A549 (cell line): Measurements from ENCODE around the gene HRCT1. TPM values are rescaled to one million over a fixed set of nuclear protein-coding genes. Genes with fewer than 3 reads are reported as not detected.

ENCODE experiments used
- ATAC-seq, 2 experiments: fragments of 200-7000 bp in 1 of 2; fragments of >200 bp in 1 of 2; cut with Nextera tagmentation in 1 of 2; cut with Tn5 transposase in 1 of 2; 3 replicates each; pipeline versions ENCODE4 v1.8.0 to v1.9.1; 2018 to 2020; ENCODE audit warnings: mild to moderate bottlenecking in 1 of 2, moderate library complexity in 1 of 2
- CTCF ChIA-PET: fragments of 300-600 bp; sonication (Branson Sonifier 250); formaldehyde crosslinking; extraction: SDS; loops from one replicate; lab custom pipeline; 2021; ENCODE audit warnings: antibody characterized with exemption, inconsistent platforms; lab: Yijun Ruan, JAX
- POLR2A ChIA-PET: fragments of 350-600 bp; formaldehyde crosslinking; extraction: SDS; loops from one replicate; lab custom pipeline; 2021; ENCODE audit warnings: antibody characterized with exemption, inconsistent platforms; lab: Yijun Ruan, JAX
- DNase-seq, 2 experiments: peaks; one replicate each; pipeline versions ENCODE4 v3.0.0 to v3.0.0-alpha.2; 2011 to 2016; ENCODE audit warnings: low read depth in 1 of 2, low spot score in 1 of 2
- FAIRE-seq: peaks from 2 replicates; lab custom pipeline; 2011; peaks lifted over from hg19 to GRCh38; lab: Jason Lieb, UNC
- H3K27ac ChIP-seq, 2 experiments: fragments of >200 bp; sonication (Bioruptor Twin); formaldehyde crosslinking; 3 replicates each; pipeline ENCODE4 v1.5.1; 2016 to 2017
- H3K4me1 ChIP-seq: fragments of >200 bp; sonication (Bioruptor Twin); formaldehyde crosslinking; 3 replicates; pipeline ENCODE4 v1.6.1; 2016
- H3K4me2 ChIP-seq: fragments of >200 bp; sonication (Bioruptor Twin); formaldehyde crosslinking; 3 replicates; pipeline ENCODE4 v1.6.1; 2016
- H3K4me3 ChIP-seq: fragments of >200 bp; sonication (Bioruptor Twin); formaldehyde crosslinking; 3 replicates; pipeline ENCODE4 v1.5.1; 2016
- H3K9me3 ChIP-seq: fragments of >200 bp; sonication (Bioruptor Twin); formaldehyde crosslinking; 3 replicates; pipeline ENCODE4 v1.6.1; 2016
- CBX8 ChIP-seq: fragments of 200-600 bp; sonication (generic); IDR thresholded peaks from 2 replicates; pipeline ENCODE4 v1.6.1; 2016
- CTCF ChIP-seq: fragments of >200 bp; sonication (Bioruptor Twin); formaldehyde crosslinking; IDR thresholded peaks from 3 replicates; pipeline ENCODE4 v1.5.1; 2016
- E2F6 ChIP-seq: IDR thresholded peaks from 2 replicates; pipeline ENCODE4 v1.6.1; 2012; ENCODE audit warnings: low read depth, borderline replicate concordance
- EHF ChIP-seq: fragments of 250-450 bp; sonication (Bioruptor Pico); IDR thresholded peaks from 2 replicates; pipeline ENCODE4 v1.5.0; 2020; ENCODE audit warnings: mild to moderate bottlenecking
- HMGXB4 ChIP-seq: fragments of 250-450 bp; sonication (Bioruptor Pico); IDR thresholded peaks from 2 replicates; pipeline ENCODE4 v1.5.0; 2021; ENCODE audit warnings: mild to moderate bottlenecking, moderate library complexity, borderline replicate concordance
- HOXB5 ChIP-seq: fragments of 250-450 bp; sonication (Bioruptor Pico); IDR thresholded peaks from 2 replicates; pipeline ENCODE4 v1.5.0; 2020; ENCODE audit warnings: mild to moderate bottlenecking, moderate library complexity
- MAX ChIP-seq: IDR thresholded peaks from 2 replicates; pipeline ENCODE4 v1.6.1; 2012
- PHF8 ChIP-seq: fragments of 200-600 bp; sonication (generic); IDR thresholded peaks from 2 replicates; pipeline ENCODE4 v1.6.1; 2016; ENCODE audit warnings: low read depth, mild to moderate bottlenecking, antibody characterized with exemption, moderate library complexity, borderline replicate concordance
- RAD21 ChIP-seq, 2 experiments: fragments of >200 bp in 1 of 2; sonication (Bioruptor Twin) in 1 of 2; formaldehyde crosslinking in 1 of 2; IDR thresholded peaks in 1 of 2; conservative IDR thresholded peaks in 1 of 2; 2 replicates in 1 of 2; 3 replicates in 1 of 2; pipeline ENCODE4 v1.6.1; 2012 to 2018; ENCODE audit warnings: inconsistent platforms in 1 of 2
- REST ChIP-seq: fragments of 200-600 bp; sonication (generic); IDR thresholded peaks from 2 replicates; pipeline ENCODE4 v1.6.1; 2016; ENCODE audit warnings: antibody characterized with exemption, mild to moderate bottlenecking, moderate library complexity
- RFX5 ChIP-seq: fragments of 450-650 bp; IDR thresholded peaks from 2 replicates; pipeline ENCODE4 v1.7.1; 2014; ENCODE audit warnings: antibody characterized with exemption, mild to moderate bottlenecking, moderate library complexity
- SMC3 ChIP-seq: fragments of >200 bp; sonication (Bioruptor Twin); formaldehyde crosslinking; IDR thresholded peaks from 3 replicates; pipeline ENCODE4 v1.6.1; 2018; ENCODE audit warnings: inconsistent platforms
- TP53 ChIP-seq: fragments of 250-450 bp; sonication (Bioruptor Pico); IDR thresholded peaks from 2 replicates; pipeline ENCODE4 v1.5.0; 2021; ENCODE audit warnings: mild to moderate bottlenecking, moderate library complexity
- WGBS: methylation state at CpG from one replicate; pipeline ENCODE4 v1.1.6; 2017; ENCODE audit errors: missing lambda C conversion rate; 5-methylcytosine and 5-hydroxymethylcytosine counted together
- polyA plus RNA-seq, 4 experiments: library from polyadenylated mRNA; depleted of rRNA in 3 of 4; stranded (reverse); fragments of >200 nt; fragmentation: RNase III in 1 of 4; extraction: RNeasy Plus Mini Kit Qiagen cat#74134 plus additional on column Dnase treatment in 1 of 4; gene quantifications; 2 replicates in 3 of 4; 3 replicates in 1 of 4; pipeline ENCODE4 v1.2.3, GENCODE V29; 2011 to 2017

The HRCT1 gene
- polyA plus RNA-seq, 2 of the 4 experiments (the other 2 are of a cell fraction) = 0.21 to 0.22 TPM

GRCh38 chr9:35872505-35872904 is 33.5 kb upstream of the HRCT1 start:
- ATAC-seq (no peak), DNase-seq (no peak), FAIRE-seq (no peak)
- ChIA-PET POLR2A (no interaction called here), CTCF (interaction anchor here (0.6 to 3.9 kb wide), 3 partner anchors 10 to 1527 kb away, joined by 6 to 12 read pairs (median 11); no protein-coding TSS in a partner anchor)
- H3K4me2 ChIP-seq = no peak overlapping the region
- H3K4me3 ChIP-seq = no peak overlapping the region
- H3K4me1 ChIP-seq = peaks cover 2% of the 10 kb centered on the region; the same call in 1 of the 3 replicates
- peaks cover 23% of the 10 kb centered on the region for H3K9me3 ChIP-seq
- TF ChIP-seq RFX5 = no peak
- TF ChIP-seq PHF8 = no peak
- no peak for TF ChIP-seq HOXB5
- no peak for TF ChIP-seq E2F6
- no peak for TF ChIP-seq EHF
- no peak for TF ChIP-seq MAX
- no peak for TF ChIP-seq RAD21 (conservative IDR thresholded peaks at IDR 0.05 in 1 of 2, IDR thresholded peaks at IDR 0.05 in 1 of 2)
- no peak for TF ChIP-seq HMGXB4
- TF ChIP-seq CBX8 = no peak
- TF ChIP-seq TP53 (CRISPR knock-in tag) = no peak
- no peak overlapping the region for H3K27ac ChIP-seq
- WGBS = 24% methylated on average over 3 of the region's 3 CpGs

GRCh38 chr9:35882263-35882848 is 23.6 kb upstream of the HRCT1 start:
- FAIRE-seq = peak; percentile 88
- WGBS = 0% methylated on average over 4 of the region's 4 CpGs
- ATAC-seq = peak; percentile 90 to 96; a peak in 5 of 6 replicates
- no peak overlapping the region for H3K27ac ChIP-seq
- H3K9me3 ChIP-seq = peaks cover 3% of the 10 kb centered on the region; the same call in 1 of the 3 replicates
- TF ChIP-seq CTCF (peak; percentile 97), RAD21 (conservative IDR thresholded peaks at IDR 0.05 in 1 of 2, IDR thresholded peaks at IDR 0.05 in 1 of 2) (peak; percentile 86 to 87), REST (no peak), SMC3 (peak; percentile 96)
- CTCF ChIA-PET = interaction anchor here (0.5 to 3.2 kb wide), 59 partner anchors 9 to 588 kb away, joined by 3 to 66 read pairs (median 5); partner anchors contain the start of genes ARHGEF39, CCDC107, CREB3 and FAM221B
- H3K4me3 ChIP-seq = no peak overlapping the region
- POLR2A ChIA-PET = interaction anchor here (0.5 to 1.3 kb wide), 5 partner anchors 56 to 347 kb away, joined by 3 to 7 read pairs (median 3); partner anchors contain the start of gene CLTA
- 0 out of 3 replicates have a peak overlapping the region, but pooled peaks have one; percentile 7 for H3K4me2 ChIP-seq
- peaks cover 4% of the 10 kb centered on the region; the same call in 1 of the 3 replicates for H3K4me1 ChIP-seq
- peak; percentile 76 to 87 for DNase-seq
